NCI-H2196 (cell line): ENCODE measurements around the gene MYO1C.
"Not testable (repeated sequence)": the region's sequence is repeated elsewhere in the genome, so short reads cannot be mapped to it uniquely, and the experiment has no call there.

Source experiments
- DNase-seq: peaks from one replicate; lab custom pipeline; 2025; ENCODE audit not compliant: unreplicated experiment; lab: John Stamatoyannopoulos, UW

MYO1C gene, protein sequence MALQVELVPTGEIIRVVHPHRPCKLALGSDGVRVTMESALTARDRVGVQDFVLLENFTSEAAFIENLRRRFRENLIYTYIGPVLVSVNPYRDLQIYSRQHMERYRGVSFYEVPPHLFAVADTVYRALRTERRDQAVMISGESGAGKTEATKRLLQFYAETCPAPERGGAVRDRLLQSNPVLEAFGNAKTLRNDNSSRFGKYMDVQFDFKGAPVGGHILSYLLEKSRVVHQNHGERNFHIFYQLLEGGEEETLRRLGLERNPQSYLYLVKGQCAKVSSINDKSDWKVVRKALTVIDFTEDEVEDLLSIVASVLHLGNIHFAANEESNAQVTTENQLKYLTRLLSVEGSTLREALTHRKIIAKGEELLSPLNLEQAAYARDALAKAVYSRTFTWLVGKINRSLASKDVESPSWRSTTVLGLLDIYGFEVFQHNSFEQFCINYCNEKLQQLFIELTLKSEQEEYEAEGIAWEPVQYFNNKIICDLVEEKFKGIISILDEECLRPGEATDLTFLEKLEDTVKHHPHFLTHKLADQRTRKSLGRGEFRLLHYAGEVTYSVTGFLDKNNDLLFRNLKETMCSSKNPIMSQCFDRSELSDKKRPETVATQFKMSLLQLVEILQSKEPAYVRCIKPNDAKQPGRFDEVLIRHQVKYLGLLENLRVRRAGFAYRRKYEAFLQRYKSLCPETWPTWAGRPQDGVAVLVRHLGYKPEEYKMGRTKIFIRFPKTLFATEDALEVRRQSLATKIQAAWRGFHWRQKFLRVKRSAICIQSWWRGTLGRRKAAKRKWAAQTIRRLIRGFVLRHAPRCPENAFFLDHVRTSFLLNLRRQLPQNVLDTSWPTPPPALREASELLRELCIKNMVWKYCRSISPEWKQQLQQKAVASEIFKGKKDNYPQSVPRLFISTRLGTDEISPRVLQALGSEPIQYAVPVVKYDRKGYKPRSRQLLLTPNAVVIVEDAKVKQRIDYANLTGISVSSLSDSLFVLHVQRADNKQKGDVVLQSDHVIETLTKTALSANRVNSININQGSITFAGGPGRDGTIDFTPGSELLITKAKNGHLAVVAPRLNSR

DNA sequence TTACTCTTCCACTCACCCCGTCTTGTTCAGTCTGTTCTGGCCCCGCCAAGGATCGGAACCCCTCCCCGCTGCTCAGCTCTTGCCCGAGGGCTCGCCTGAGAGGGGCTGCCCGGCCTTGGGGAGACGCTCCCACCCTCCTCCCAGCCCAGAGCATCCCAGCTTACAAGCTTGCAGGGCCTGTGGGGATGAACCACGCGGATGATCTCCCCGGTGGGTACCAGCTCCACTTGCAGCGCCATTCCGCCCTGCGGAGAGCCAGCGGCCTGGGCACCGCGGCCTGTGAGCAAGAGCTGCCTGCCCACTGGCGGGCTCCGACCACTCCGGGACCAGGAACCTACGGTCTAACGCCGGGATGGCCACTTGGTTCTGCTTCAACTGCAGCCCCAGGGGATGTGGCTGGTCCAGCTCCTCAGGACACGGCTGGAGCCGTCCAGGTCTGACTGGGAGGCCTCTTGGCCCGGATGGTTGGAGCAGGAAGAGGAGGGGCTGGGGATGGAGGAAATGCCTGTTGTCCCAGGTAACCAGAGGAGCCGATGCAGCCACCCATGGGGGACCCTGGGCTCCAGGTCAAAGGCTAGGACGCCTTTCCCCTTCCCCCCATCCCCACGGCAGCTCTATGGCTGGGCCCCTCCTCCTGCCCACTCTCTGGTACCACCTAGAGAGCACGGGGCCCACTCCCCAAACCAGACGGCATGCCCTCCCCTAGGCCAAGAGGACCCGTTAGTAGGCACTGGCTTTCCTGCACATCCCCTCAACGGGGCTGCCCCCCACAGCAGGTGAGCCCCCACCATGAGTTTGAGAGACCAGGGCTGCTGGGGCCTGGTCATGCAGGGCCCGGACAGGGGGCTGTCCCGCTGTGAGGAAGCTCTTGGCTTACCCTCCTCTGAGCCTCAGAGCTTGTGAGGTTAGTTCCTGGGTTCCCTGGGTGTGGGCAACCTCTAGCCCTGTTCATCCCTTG is at the start of gene MYO1C:
TSS of gene MYO1C (minus strand) at position 438 of the 958 bp plus-strand sequence. CDS start at position 239, 199 bp downstream.
- DNase-seq, result no peak

DNA sequence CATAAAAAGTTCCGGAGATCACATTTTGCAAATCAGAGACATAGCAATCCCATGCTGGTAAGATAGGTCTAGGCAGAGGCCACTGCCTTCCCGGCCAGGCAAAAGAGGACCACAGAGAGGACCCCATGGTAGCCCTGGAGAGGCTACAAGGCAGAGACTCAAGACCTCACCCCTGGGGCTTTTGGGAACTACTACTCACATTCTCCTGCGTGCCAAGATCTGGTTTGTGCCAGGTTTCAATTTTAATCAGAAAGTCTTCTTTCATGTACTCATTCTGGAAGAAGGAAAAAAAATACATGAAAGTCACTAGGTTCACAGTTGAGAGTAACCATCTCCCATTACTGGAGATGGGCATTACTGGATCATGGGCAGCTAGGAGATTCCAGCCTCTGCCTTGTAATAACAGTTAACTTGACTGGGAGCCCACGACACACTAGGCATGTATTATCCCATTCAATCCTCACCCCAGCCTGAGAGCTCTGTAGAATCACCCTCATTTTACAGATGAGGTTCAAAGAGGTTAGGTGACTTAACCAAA is 49.0 kb upstream of the MYO1C start:
- no peak for DNase-seq

GRCh38 chr17:1539811-1540210 is 47.3 kb upstream of the MYO1C start:
- no peak for DNase-seq

GRCh38 chr17:1535737-1536136 is 43.3 kb upstream of the MYO1C start:
- DNase-seq, result no peak

GRCh38 chr17:1533661-1534325 is 41.3 kb upstream of the MYO1C start:
- DNase-seq, result no peak

DNA sequence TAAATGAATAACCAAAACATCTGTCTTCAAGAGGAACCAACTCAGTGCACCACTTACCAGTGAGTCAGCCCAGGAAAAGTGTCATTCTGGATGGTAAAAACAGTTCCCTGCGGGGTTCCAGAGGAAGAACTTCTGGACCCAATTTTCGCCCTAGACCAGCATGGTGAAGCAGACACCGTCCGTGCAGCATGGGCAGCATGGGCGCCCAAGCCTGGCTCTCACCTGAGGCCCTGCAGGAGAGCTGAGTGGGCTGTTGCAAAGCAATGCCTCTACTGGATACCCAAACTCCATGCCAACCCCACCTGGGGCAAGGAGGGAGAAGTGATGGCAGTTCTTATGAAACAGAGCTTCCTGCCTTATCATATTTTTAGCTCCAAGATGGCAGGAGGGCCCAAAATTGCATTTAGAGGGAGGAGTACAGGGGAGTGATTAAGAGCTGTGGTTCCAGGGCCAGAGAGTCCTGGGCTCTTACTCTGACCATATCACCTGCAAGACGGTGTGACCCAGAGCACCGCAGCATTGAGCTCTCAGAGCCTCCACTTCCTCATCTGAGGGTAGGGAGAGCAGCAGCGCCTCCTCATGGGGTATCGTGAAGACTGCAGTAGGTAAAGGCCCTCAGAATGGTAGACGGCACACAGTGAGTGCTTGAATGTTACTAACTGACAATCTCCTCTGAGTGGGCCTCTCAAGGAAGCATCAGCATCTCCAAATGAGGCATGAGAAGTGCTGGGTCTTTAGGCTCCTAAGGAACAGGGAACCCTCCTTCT is 40.5 kb upstream of the MYO1C start:
- peak; percentile 24 for DNase-seq

DNA sequence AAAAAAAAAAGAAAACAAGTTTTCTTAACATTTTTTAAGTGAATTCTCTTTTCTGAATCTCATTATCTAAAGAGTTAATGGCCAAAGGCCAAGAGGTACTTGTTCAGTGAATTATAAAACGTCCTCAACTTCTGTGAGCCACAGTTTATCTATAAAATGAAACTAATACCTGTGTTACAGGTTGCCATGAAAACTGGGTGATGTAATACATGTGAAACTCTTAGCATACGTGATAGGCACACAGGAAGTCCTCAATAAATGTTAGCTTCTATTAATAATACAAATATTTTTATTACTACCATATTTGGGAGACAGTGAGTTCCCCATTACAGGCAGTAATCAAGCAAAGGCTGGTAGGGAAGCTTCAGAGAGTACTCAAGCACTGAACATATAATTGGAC is 37.4 kb upstream of the MYO1C start:
- no peak for DNase-seq

- DNase-seq, result not testable (repeated sequence)
Measured at GRCh38 chr17:1526876-1527275, 34.4 kb upstream of the MYO1C start.

DNA sequence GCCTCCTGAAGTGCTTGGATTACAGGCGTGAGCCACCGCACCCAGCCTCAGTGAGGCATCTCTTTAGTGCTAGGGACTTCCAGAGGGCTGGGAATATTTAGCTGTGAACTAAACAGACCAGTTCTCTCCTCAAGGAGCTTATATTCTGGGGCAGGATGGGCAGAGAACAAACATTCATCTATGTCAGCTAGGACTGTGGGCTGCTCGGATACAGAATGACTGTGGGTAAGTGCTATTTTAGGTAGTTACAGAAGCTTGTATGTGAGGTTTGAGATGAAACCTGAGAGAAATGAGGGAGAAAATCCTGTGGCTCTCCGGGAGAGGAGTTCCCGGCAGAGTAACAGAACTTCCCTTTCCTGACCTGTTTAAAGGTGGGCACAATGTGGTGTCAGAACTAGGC is 30.1 kb upstream of the MYO1C start:
- no peak for DNase-seq

DNA sequence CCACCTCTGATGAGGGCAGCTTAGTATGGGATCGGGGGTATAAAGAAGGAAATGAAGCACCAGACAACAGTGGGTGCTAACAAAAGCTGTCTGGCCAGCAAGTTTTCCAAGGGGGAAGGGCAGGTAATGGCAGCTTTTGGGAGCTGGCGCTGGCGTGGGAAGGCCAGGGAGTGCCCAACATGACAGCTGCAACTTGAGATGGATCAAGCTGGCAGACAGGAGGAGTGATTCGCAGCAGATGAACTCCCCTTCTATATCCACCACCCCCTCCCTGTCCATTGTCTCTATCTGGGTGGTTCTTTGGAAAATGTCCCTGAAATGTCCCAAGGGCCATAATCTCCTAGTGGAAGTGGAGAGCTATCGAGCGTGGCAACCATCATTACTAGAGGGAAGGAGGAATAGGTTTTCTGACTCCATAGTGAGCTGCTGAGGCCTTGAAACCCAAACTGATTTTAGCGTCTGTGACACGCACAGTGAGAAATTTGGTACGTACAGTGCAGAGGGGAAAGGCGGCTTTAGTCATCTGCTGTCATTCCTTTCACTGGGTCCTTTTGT is 28.7 kb upstream of the MYO1C start:
- DNase-seq, result no peak

DNA sequence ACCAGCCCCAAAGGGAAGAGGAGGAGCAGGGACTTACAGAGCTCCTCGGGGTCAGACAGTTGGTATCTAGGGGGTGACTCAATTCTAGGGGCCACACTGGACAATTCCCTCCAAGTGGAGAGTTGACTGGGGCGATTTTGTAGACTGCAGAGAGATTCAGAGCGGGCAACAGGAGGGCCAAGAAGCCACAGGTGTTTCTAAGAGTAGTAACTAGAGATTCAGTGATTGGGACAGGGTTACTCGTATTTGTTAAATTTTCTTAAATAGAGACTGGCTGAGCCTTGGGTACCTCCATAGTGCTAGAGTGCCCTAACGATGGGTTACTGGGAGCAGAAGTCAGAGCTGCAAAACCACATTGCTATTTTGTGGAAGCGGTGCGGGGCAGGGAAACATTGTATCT is 27.2 kb upstream of the MYO1C start:
- DNase-seq, result no peak

DNA sequence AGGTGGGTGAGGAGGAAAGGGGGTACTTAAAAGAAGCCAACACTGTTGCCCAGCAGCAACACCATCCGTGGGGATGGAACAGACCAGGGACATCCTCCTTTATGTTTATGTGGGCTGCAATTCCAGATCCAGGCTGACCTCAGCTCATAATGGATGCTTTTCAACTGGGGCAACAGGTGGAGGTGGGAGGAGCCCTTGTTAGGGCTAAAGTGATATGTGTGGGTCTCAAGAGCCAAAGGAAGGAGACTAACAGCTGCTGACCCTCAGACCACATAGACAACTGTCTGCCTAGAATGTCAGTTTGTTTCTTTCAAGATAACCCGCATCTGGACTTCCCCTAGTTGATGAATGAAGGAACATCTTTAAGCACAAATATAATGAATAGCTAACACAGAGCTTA is 25.9 kb upstream of the MYO1C start:
- DNase-seq, result no peak

DNA sequence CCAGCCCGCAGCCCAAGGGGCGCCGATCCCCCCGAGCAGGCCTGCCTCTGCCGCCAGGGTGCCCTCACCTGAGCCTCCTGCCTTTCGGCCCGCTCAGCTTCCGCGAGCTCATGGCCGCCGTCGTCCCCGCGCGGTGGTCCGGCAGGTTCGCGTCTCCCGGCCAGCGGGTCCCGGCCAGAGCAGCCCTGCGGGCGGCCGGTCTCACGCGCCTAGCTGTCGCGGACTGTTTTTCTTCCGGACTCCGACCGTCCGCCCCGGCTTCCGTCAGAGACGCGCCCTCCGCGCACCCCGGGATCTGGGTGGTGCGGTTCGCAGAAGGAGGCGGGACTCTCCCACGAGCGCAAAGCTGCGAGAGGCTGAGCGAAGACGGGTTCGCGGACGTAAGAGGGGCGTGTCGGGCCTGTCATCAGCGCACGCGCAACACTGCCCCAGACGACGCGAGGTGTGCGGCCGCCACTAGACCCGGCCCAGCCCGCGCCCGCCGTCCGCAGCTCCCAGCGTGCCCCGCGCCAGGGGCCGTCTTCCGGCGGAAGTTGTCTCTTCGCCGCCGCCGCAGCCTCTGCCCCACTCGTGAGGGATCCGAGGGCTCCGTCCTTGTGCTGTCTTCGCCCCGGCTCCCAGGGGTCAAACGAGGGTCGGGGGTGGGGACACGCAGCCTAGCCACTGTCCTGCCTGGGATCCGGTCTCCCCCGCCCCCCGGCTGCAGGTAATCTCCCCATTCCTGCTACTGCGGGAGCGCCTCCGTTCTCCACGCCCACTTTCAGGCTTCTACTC is 24.1 kb upstream of the MYO1C start, which contains the start of gene INPP5K:
TSS of gene INPP5K (minus strand) at position 225 of the 774 bp plus-strand sequence. CDS start at position 112, 113 bp downstream.
- DNase-seq, result peak; percentile 86

DNA sequence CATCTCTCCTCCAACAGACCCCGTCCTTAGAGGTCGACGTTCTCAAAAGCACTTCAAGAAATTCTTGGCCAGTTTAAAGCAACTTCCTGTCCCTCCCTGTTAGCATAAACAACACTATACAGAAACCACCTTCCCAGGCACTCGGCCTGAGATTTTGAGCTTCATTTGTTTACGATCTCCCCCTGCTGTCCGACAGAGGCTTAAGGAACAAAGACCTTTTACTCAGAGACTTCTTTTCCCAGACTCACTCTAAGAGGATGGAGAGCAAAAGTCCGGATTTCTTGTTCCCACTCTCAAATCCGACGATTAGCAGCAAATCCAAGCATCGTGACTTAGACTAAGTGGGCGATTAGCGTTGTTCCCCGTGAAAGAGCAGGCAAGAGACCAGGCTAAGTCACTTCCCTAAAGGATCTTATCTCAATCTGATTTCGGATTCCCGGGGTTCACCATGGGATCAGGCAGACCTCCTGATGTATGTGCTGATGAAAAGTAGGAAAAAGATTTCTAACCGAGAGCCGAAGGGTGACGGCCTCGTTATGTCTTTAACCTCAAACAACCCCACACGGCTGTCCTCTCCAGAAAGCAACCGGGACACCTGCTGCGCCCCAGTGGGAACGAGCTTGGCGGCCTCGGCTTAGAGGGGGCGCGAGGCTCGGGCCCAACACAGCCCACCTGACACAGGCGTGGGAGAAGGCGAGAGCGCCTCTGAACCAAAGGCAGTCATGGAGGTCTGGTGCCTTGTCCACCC is 23.3 kb upstream of the MYO1C start:
- DNase-seq, result peak; percentile 15

DNA sequence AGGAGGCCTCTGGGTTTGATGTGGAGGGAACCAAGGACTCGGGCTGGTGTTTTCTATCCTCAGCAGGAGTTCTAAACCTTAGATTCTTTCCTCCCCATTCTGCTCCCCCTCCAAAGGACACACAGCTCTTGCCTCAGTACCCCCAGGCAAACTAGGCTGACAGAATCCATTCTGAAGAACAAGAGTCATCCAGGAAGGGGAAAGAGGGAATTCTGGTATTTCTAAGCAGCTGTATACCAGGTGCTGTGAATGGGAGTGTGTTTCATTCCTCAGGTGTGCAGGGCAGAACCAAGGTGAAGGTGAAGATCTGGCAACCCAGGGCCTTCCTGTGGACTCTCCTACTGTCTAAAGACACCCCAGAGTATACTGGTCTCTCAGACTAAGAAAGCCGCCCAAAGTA is 19.9 kb upstream of the MYO1C start:
- no peak for DNase-seq

- no peak for DNase-seq
Measured at GRCh38 chr17:1511756-1512321, 19.4 kb upstream of the MYO1C start.

DNA sequence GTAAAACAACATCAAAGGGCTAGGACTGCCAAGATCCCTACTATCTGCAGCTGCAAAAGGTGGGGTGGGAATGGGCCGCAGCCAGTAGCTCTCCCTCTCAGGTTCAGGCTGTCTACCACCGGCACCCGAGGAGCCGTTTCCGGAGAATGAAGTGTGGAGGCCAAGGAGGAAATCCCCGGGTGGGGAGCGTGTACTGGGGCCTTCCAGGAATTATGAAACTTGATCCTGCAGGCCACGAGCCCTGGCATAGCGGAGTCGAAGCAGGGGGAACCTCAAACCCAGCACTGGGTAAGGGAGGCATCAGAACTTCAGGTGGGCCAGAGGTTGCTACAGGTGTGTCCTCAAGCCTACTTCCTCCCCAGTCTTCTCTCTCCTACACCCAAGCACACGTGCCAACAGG is 18.8 kb upstream of the MYO1C start:
- DNase-seq, result no peak
